ENCODE measurements around the gene PNKP.

GRCh38 chr19:49849433-49850220 lies 17.7 kb downstream of the PNKP start:
- TF ChIP-seq POLR2A (IDR thresholded peaks at IDR 0.05; ENCODE audit: low read depth, low read length) (no peak), SPI1 (IDR thresholded peaks at IDR 0.05; ENCODE audit: low read depth, low read length) (no peak), TAF1 (IDR thresholded peaks at IDR 0.05; ENCODE audit: low read depth, low read length) (no peak), PAX5 (IDR thresholded peaks at IDR 0.05; ENCODE audit: insufficient read depth, low read length, severe bottlenecking) (no peak), POLR2AphosphoS5 (IDR thresholded peaks at IDR 0.05; ENCODE audit: low read depth, low read length) (no peak), POU2F2 (IDR thresholded peaks at IDR 0.05; ENCODE audit: low read depth, low read length) (no peak)
